GM18867 (cell line): ENCODE data around the gene KCNA1.

Experiments
- ATAC-seq: cut with Tn5 transposase; IDR thresholded peaks from one replicate; pipeline ENCODE4 v1.9.1; 2021; ENCODE audit warnings: mild to moderate bottlenecking, moderate library complexity; ENCODE audit not compliant: unreplicated experiment

The KCNA1 gene

GRCh38 chr12:4958697-4959375 lies 49.1 kb downstream of the KCNA1 start:
- no peak for ATAC-seq

- ATAC-seq: no peak
These were observed 49.7 kb downstream of the KCNA1 start for GRCh38 chr12:4959381-4959780.

DNA sequence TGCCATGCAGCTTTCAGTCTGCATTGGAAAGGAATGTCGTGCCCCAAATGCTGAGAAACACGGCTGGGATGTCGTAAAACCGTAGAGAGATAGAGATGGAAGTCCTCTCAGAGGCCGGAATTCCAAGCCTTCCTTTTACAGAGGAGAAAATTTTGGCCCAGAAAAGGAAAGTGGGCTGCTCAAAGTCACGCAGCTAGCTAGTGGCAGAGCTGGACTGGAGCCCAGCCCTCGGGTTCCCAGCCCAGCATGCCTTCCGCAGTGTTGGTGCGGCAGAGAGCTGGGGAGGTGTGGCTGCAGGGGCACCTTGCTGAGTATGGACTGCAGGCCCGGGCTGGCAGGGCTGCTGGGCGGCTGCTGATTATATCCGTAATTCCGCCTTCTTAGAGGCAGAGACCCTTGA lies 50.3 kb downstream of the KCNA1 start:
- ATAC-seq: no peak

DNA sequence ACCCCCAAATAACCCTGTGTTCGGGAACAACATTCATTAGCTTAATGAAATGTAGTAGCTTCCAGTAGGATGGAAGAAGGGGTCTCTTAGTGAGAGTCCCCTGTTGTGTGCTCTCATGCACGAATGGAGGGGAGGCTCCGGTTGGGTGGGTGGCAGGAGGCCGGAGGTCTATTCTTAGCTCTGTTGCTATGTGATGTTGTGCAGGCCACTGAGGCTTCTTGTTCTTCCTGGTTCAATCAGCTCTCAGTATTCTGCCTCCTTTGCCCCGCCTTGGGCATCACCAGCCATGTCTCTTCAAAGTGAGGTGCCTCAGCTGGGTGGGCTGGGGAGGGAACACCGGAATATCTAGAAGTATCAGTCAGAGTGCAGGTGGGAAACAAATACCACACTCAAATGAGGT lies 50.8 kb downstream of the KCNA1 start:
- no peak for ATAC-seq

DNA sequence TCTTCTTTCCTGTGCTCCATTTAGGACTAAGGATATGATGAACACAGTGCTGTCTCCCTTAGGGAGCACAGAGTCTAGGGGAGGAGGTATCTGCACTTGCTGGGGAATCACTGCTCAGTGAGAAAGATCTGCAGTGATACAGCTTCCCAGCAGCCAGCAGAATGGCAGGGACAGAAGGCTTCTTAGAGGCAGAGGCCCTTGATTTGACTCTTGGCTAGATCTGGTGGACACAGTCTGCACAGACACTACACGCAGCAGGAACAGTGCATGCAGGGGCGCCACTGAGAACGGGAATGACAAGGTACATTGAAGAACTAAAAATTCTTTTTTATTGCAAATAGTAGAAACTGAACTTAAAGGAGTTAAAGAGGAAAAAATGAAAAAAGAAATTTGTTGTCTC lies 51.6 kb downstream of the KCNA1 start:
- no peak for ATAC-seq

DNA sequence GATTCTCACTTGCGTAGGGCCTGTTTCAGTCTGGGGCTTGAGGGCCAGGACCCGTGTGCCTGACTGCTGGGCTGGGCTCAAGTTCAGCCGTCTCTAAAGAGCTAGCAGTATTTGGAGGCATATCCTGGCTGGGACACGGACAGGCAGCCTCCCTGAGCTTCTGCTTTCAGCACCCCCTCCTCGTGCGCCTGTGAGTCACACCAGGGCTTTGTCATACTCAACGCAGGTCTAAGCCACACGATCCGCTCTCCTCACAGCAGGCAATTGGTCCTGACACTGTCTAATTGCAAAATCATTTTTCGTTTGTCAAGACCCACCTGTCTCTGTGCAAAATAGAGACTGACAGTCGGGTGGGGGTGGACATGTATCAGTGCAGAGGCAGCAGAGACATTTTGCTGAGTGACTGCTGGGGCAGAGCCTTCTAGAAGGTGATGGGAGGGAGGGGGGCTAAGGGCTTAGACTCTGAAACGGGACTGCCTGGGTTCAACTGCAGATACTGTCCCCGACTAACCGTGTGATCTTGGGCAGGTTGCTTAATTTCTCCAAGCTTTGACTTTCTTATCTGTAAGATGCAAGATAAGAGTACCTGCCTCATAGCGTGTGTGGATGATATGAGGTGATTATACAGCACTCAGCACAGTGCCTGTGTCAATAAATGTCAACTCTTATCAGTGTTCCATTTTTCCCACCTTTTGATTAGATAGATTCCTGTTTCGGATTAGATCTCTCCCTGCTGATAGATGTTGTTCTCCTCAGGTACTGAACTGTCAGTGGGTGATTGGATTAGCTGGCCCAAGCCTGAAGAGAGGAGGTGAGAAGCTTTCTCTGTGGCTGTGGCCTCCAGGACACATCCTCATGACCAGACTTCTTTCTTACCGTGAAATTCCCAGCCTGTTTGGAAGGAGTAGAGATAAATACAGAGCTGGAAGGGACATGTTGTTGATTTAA lies 53.1 kb downstream of the KCNA1 start:
- no peak for ATAC-seq
